Suprapubic skin (tissue), 4 donors: ENCODE results near the gene PCED1B. TPM values are rescaled to one million over a fixed set of nuclear protein-coding genes. Genes with fewer than 3 reads are reported as not detected.

Experiments used
- DNase-seq, 2 donors: peaks; one replicate each; pipeline ENCODE4 v3.0.0-alpha.2; 2019; ENCODE audit warnings: low spot score in 2 of 2
- H3K27ac ChIP-seq: fragments of 200-600 bp; sonication (generic); one replicate; pipeline ENCODE4 v1.5.1; 2019
- H3K27me3 ChIP-seq: fragments of 200-600 bp; sonication (generic); one replicate; pipeline ENCODE4 v1.5.1; 2019
- H3K36me3 ChIP-seq: fragments of 200-600 bp; sonication (generic); one replicate; pipeline ENCODE4 v1.5.1; 2019
- H3K4me1 ChIP-seq: fragments of 200-600 bp; sonication (generic); one replicate; pipeline ENCODE4 v1.5.1; 2019
- H3K4me3 ChIP-seq: fragments of 200-600 bp; sonication (generic); one replicate; pipeline ENCODE4 v1.5.1; 2019; ENCODE audit warnings: mild to moderate bottlenecking
- H3K9me3 ChIP-seq: fragments of 200-600 bp; sonication (generic); one replicate; pipeline ENCODE4 v1.5.1; 2019
- CTCF ChIP-seq, 2 donors: fragments of 200-600 bp in 1 of 2; fragments of 450-650 bp in 1 of 2; sonication (generic) in 1 of 2; IDR thresholded peaks; one replicate each; pipeline ENCODE4 v1.5.1; 2016 to 2019; ENCODE audit warnings: antibody characterized with exemption in 2 of 2, mild to moderate bottlenecking in 1 of 2, moderate library complexity in 1 of 2
- EP300 ChIP-seq: sonication (generic); formaldehyde crosslinking; IDR thresholded peaks from one replicate; pipeline ENCODE4 v1.6.1; 2017; ENCODE audit warnings: antibody characterized with exemption
- POLR2A ChIP-seq, 2 donors: fragments of 450-650 bp; IDR thresholded peaks; one replicate each; pipeline ENCODE4 v1.6.1; 2017; ENCODE audit warnings: antibody characterized with exemption in 2 of 2, mild to moderate bottlenecking in 2 of 2, moderate library complexity in 2 of 2
- POLR2AphosphoS5 ChIP-seq, 3 donors: sonication (generic); formaldehyde crosslinking; IDR thresholded peaks; one replicate each; pipeline ENCODE4 v1.6.1; 2017; ENCODE audit warnings: antibody characterized with exemption in 3 of 3
- WGBS: methylation state at CpG from one replicate; pipeline ENCODE4 v1.1.5; 2018; 5-methylcytosine and 5-hydroxymethylcytosine counted together
- total RNA-seq, 4 donors: library from RNA; depleted of rRNA; stranded (reverse); fragments of >200 nt; gene quantifications; one replicate each; pipeline ENCODE4 v1.1.0, GENCODE V29; 2016

PCED1B gene
- total RNA-seq, 4 donors from 2014 or later, result 0.65 to 5.1 TPM; not detected in 2

DNA sequence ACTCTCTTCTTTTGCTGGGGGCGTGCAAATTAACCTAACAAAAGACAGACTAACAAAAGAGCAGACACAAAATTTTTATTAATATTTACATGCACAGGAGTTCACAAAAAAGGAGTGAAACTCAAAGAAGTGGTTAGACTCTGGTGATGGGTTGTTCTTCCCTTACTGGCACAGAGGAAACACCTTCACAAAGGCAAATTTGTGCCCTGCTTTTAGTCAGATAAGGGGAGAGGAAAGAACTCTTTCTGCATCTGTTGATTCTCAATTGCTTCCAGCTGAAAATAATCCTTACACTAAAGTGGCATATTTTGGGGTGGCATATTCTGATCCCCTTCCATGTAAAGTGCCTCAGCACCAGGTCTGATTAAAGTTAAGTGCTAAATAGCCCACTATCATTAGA is 190.5 kb downstream of the PCED1B start:
- H3K36me3 ChIP-seq, result no peaks in the 10 kb centered on the region
- TF ChIP-seq CTCF (IDR thresholded peaks at IDR 0.05), result no peak
- no peak for TF ChIP-seq POLR2AphosphoS5 (IDR thresholded peaks at IDR 0.05)
- no peak overlapping the region for H3K4me3 ChIP-seq
- no peaks in the 10 kb centered on the region for H3K27me3 ChIP-seq
- WGBS, result 89% methylated on average over 1 of the region's 1 CpG
- no peaks in the 10 kb centered on the region for H3K9me3 ChIP-seq
- no peak for DNase-seq
- no peak overlapping the region for H3K27ac ChIP-seq
- H3K4me1 ChIP-seq, result no peaks in the 10 kb centered on the region

- Histone ChIP-seq H3K27ac (no peak overlapping the region), H3K4me3 (no peak overlapping the region), H3K4me1 (no peaks in the 10 kb centered on the region), H3K9me3 (no peaks in the 10 kb centered on the region), H3K27me3 (no peaks in the 10 kb centered on the region), H3K36me3 (no peaks in the 10 kb centered on the region)
- TF ChIP-seq POLR2A (IDR thresholded peaks at IDR 0.05) (no peak), CTCF (IDR thresholded peaks at IDR 0.05) (no peak), EP300 (no peak), POLR2AphosphoS5 (IDR thresholded peaks at IDR 0.05) (no peak)
- no peak for DNase-seq
- WGBS, result 66% methylated on average over 4 of the region's 4 CpGs
These were observed 191.6 kb downstream of the PCED1B start for GRCh38 chr12:47270782-47271664.

DNA sequence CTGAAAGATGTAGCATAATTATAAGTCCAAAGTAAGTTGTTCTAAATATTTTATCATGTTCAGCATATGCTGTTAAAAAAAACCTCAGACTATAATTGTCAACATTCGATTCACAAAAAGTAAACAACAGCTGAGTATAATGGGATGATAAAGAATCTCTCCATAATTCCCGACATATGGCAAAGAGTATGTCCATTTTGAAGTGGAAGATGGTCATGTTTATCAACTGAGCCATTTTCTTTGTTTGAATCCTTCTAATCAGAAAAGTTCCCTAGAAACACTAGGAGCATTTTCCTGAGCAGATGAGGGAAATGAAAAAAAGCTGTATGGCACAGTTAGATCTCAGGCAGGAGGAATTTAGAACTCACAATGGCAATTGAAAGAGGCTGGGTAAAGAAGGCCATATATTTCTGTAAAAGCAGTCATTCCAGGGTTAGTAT is 192.4 kb downstream of the PCED1B start:
- no peaks in the 10 kb centered on the region for H3K36me3 ChIP-seq
- TF ChIP-seq CTCF (IDR thresholded peaks at IDR 0.05) (no peak), POLR2AphosphoS5 (IDR thresholded peaks at IDR 0.05) (no peak), EP300 (no peak), POLR2A (IDR thresholded peaks at IDR 0.05) (no peak)
- H3K27me3 ChIP-seq, result no peaks in the 10 kb centered on the region
- no peak overlapping the region for H3K27ac ChIP-seq
- H3K4me3 ChIP-seq, result no peak overlapping the region
- 72% methylated on average over 2 of the region's 2 CpGs for WGBS
- peaks cover 2% of the 10 kb centered on the region for H3K4me1 ChIP-seq
- H3K9me3 ChIP-seq, result no peaks in the 10 kb centered on the region
- no peak for DNase-seq

DNA sequence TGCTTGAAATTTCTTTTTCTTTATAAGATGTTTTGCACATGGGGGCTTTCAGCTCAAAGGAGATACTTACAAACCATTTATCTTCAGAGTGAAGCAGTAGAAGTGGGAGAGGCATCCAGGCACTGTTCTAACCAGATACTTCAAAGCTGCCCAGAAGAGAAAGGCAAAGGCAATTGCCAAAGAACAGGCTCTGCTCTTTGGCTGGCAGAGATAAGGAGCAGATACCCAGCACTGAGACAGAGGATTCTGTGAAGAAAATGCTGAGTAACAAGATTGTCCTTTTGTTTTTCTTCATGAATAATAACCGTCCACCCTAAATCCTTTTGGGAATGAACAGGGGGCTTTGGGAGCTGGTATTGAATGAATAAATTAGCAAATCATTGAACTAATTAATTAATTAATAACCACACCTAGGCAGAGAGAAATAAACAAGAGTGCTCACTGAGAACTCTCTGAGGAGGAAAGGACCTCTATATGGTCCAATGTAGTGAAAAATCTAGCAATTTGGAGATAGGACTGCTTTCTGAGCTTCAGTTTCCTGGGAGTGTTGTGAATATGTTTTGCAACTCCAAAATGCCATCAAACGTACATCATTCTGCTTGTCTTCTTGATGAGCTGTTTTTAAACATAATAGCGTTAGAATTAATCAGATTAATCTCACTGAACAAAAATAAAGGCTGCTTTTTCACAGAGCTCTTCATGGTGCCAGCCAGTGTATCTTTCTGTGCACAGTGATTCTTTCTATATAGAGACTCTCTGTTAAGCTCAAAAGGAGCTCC is 193.2 kb downstream of the PCED1B start:
- Histone ChIP-seq H3K4me3 (no peak overlapping the region), H3K27me3 (no peaks in the 10 kb centered on the region), H3K9me3 (no peaks in the 10 kb centered on the region), H3K27ac (no peak overlapping the region), H3K36me3 (no peaks in the 10 kb centered on the region), H3K4me1 (peaks cover 10% of the 10 kb centered on the region)
- WGBS, result 52% methylated on average over 3 of the region's 3 CpGs
- DNase-seq, result no peak
- TF ChIP-seq POLR2AphosphoS5 (IDR thresholded peaks at IDR 0.05) (no peak), EP300 (no peak), CTCF (IDR thresholded peaks at IDR 0.05) (no peak), POLR2A (IDR thresholded peaks at IDR 0.05) (no peak)

- no peak overlapping the region for H3K27ac ChIP-seq
- H3K9me3 ChIP-seq, result no peaks in the 10 kb centered on the region
- H3K36me3 ChIP-seq, result no peaks in the 10 kb centered on the region
- WGBS, result 68% methylated on average over 4 of the region's 4 CpGs
- no peak overlapping the region for H3K4me3 ChIP-seq
- no peaks in the 10 kb centered on the region for H3K27me3 ChIP-seq
- TF ChIP-seq EP300, result no peak
- no peak for TF ChIP-seq CTCF (IDR thresholded peaks at IDR 0.05)
- TF ChIP-seq POLR2AphosphoS5 (IDR thresholded peaks at IDR 0.05), result no peak
- TF ChIP-seq POLR2A (IDR thresholded peaks at IDR 0.05), result no peak
- DNase-seq, result no peak
- peaks cover 15% of the 10 kb centered on the region for H3K4me1 ChIP-seq
These were observed 193.8 kb downstream of the PCED1B start for GRCh38 chr12:47273191-47273626.
